GM19395 (cell line): ENCODE results near the gene VOPP1.

ENCODE experiments used
- ATAC-seq: cut with Tn5 transposase; IDR thresholded peaks from one replicate; pipeline ENCODE4 v1.9.1; 2021; ENCODE audit warnings: mild to moderate bottlenecking, moderate library complexity; ENCODE audit not compliant: unreplicated experiment

VOPP1 gene

DNA sequence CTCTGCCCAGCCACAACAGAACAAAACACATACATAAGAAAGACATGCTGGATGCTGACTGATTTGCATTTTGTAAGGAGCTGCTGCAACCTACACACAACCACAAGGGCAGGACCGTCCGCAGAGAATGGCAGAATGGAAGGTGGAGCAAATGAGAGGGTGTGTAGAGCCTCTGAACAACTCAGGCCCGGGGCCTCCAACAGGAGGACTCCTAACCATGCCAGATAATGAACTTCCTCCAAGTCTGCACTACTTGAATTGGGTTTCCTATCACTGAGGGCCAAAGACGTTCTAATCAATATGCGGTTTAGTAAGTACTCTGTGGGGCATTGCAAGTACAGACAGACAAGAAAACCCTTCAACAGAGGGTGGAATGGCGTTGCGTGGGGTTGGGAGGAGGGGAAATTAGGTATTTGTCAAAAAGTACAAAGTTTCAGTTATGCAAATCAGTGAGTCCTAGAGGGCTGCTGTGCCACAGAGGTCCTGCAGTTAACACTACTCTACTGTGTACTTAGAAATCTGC is 14.6 kb downstream of the VOPP1 start:
- peak; percentile 88 for ATAC-seq

- ATAC-seq = no peak
These were observed 15.8 kb downstream of the VOPP1 start for GRCh38 chr7:55556492-55556891.

GRCh38 chr7:55556031-55556430 is 16.3 kb downstream of the VOPP1 start:
- no peak for ATAC-seq

- ATAC-seq = no peak
These were observed 17.1 kb downstream of the VOPP1 start for GRCh38 chr7:55555160-55555559.

DNA sequence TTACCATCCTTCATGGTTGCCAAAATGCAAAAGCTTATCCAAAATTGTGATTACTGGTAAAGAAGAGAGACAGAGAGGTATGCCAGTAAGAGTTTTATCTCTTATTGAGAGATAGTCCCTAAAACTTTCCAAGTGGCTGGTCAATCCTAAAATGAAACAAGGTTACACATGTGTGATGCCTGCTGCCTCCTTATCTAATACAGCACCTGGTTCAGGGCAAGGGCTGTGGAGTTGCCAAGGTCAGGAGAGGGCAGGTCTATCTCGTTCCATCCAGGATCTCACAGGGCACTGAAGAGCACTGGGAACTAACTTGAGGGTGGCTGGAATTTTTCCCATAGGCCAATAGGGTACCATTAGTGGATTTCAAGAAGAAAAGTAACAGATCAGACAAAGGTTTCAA is 18.3 kb downstream of the VOPP1 start:
- no peak for ATAC-seq

DNA sequence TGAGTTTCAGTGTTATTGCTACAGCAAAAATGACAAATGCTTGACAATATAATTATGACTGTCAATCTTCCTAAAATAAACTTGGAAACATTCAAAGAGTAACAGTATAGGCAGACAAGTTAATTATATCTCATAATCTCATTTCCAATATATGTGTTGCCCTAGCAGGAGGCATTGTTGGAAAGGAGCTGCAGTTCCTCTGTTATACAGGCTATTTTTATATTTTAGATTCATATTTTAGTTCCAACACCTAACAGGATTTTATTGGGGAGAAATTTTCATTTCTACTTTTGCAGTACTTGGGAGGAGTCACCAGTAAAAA is 19.3 kb downstream of the VOPP1 start:
- ATAC-seq = no peak

- ATAC-seq = no peak
These were observed 19.8 kb downstream of the VOPP1 start for GRCh38 chr7:55552320-55553023.

DNA sequence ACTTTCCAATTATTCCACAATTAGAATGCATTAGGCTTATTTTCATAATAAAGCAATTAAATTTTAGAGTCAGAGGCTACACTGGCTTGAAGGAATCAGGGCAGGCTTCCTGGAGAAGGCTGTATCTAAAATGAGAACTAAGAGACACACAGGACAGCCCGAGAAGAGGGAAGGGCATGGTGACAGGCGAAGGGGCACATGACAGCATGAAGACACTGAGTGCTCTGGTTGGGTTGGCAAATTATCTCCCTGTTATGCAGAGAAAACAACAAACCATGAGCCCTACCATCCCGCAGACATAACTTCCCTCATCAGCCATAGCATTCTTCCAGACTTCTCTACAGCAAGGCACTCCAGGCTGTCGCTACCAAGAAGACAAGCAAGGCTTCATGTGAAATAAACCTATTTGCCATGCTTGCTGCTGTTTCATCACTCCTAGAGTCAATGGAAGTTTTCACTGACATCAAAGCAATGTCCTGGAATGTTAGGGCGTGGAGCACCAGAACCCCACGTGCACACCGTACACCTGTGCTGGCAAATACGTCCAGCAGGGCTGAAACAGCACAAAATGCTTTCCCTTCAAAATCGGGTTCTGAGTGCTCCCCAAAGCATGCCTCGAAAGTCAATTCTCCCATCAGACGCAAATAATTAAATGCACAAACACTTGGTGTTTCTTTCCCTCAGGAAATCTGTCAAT is 21.3 kb downstream of the VOPP1 start:
- no peak for ATAC-seq

GRCh38 chr7:55550010-55550663 is 22.2 kb downstream of the VOPP1 start:
- ATAC-seq = no peak

DNA sequence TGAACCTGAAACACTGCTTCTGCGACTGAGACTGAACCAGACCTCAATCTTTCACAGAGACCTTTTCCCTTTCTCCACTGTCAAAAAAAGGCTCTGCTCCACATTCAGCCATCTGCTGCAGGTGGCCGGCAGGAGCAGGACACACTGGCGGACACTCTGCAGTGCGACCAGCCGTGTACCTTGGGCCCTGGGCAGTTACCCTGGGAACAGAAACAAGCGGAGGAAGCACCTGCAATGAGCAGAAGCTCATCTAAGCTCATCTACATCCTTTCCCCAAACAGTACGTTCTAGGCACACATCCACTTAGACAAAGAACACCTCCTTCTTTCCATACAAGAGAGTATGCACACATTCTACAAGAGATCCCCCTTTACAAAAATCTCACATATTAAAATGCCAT is 22.8 kb downstream of the VOPP1 start:
- peak; percentile 46 for ATAC-seq

DNA sequence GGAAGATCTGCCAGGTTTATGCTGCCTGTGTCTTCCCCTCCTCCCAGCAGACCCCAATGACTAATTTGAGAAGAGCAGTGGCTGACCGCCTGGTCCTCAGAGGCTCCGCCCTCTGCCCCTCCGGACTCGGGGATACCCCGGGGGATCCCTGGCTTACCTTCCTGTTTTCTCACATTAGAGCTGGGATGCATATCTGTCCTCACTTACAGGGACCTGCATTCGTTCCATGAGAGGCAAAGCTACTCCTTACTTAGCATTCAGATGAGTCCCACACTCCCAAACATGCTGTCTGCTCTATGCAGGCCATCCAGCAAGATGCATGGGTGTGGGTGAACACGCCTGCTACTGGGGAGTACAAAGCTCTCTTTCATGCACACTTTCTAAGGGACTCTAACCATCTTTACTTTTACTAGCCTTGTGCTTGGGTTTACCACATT is 24.0 kb downstream of the VOPP1 start:
- peak; percentile 53 for ATAC-seq

DNA sequence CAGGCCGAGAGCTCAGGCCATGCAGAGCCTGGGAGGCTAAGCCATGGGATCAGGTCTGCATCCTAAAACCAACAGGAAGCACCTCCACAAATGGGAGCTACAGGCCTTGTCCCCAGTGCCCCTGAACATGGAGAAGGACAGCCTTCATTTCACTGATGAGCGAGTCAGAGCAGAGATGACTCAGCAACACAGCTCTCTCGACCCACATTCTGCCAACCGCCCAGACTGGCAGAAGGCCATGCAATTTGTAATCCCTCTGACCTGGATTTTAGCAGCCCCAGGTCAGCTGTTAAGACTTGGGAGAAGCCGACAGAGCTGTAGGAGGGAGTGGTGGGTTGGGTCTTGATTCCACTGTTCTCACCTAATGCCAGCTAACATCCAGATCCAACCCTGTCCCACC is 25.5 kb downstream of the VOPP1 start:
- no peak for ATAC-seq

DNA sequence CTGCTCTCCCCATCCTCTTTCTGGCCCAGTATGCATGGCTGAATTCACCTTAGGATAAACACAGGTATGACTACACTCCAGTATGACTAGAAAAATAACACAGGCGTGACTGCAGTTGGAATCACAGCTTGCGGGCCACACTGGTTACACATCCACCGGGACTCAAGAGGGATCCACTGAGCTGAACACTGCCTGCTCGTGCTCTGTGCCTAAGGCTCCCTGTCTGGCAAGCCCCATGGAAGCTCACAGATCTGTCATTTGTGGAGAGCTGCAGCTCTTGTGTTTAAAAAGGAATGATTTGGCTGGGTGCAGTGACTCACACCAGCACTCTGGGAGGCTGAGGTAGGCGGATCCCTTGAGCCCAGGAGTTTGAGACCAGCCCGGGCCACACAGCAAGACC is 26.8 kb downstream of the VOPP1 start:
- no peak for ATAC-seq

DNA sequence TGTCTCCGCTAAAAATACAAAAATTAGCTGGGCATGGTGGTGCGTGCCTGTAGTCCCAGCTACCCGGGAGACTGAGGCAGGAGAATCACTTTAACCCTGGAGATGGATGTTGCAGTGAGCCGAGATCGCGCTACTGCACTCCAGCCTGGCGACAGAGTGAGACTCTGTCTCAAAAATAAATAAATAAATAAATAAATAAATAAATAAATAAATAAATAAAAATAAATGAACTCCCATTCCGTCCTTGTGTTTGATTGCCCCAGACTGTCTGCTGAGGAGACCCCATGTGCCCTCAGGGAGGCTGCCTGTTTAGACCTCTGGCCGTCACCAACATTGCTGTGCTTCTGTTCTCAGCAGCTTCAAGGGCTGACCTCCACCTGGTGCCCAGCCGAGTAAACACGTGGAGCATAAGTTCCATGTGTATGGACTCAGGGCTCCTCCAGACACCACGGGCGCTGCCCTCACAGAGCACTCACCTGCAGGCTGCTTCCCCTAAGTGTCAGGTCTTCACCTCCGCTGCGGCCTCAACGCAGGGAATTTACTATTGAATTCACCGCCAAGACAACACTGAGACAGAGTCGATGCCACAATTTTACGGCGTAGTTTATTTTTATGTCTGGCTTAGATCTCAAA is 32.0 kb downstream of the VOPP1 start:
- ATAC-seq = no peak

GRCh38 chr7:55539380-55539779 is 32.9 kb downstream of the VOPP1 start:
- no peak for ATAC-seq

DNA sequence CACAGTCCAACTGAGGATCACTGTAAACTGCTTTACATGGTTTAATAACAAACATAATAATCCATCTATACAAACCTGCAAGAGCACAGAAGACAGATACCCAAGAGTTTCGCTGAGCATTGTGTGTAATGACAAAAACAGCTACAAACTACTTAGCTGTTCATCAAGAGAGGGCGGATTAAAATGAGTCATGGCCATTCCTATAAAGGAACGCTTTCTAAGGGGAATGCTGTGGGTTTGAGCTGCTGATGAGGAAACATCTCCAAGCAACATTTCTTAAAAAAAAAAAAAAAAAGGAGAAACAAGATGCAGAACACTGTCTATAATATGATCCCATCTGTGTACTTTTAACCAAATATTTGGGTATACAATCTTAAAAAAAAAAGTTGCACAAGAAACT is 33.8 kb downstream of the VOPP1 start:
- ATAC-seq = no peak

DNA sequence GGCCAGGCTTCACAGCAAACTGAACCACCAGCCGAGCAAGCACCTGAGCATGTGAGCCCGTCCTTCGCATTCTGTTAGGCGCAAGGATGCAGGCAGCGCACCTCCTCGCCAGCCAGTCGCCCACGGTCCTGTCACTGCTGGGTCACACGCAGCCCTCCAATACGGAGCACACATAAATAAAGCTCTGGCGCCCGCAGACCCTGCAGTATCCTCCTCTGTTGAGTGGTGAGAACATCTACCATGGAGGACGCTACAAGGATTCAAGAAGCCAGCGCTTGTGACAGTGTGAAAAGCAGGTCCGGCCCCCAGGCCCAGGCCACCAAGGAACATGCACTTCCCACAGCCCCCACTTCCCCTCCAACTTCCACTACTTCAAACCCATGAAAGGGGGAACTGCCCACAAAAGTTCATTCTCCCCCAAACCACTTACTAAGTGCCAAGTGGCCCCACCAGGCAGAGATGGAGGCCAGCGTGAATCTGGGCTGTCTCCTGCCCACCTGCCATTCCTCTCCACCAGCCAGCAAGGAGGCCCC is 34.8 kb downstream of the VOPP1 start:
- ATAC-seq = no peak

GRCh38 chr7:55536619-55537457 is 35.5 kb downstream of the VOPP1 start:
- ATAC-seq = no peak

DNA sequence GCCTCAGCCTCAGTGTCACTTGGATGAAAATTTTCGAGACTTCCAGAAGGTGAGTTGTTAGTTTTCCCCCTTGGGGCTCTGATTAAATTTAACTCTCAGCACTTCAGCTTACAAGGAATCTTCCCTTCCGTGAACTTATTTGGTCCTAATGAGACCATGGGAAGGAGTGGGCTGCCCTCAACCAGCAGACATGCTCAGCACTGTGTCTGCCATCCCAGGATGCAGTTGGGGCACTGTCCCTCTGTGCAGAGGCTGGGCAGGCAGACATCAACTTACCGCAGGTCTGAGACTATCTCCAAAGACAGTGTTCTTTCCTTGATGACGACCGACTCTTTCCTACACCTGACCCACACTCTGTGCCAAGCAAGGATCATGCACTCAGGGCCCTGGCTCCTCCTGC is 36.7 kb downstream of the VOPP1 start:
- no peak for ATAC-seq

DNA sequence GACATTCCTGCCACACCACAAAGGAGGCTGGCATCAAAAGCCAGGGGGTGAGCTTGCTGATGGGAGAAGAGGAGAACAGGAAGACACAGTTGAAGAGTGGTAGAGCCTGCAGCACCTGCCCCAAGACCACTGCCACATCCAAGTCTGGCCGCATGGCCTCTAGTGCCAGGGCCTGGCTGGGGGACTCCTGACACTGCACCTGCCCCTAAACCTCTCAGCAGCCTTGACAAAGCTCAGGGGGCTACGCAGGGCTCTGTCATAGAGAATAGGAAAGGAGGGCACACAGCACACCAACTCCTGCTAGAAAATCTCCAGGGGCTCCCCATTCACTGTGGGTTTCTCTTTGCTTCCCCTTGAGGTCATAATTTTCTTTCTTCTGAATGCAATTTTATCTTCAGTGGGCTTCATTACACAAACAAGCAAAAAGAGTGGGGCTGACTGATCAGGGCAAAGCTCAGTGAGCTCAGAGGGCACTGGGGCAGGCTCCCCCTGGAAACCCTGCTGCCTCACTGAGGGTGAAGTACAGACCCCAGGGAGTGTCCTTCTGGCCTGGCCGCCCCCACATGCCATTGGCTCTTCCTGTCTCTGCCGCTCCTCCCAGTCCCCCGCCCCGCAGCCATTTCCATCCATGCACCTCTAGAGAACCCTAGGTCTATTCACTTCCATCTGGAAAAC is 37.2 kb downstream of the VOPP1 start:
- ATAC-seq = peak; percentile 1
